ENCODE results near the gene WNT10A.

DNA sequence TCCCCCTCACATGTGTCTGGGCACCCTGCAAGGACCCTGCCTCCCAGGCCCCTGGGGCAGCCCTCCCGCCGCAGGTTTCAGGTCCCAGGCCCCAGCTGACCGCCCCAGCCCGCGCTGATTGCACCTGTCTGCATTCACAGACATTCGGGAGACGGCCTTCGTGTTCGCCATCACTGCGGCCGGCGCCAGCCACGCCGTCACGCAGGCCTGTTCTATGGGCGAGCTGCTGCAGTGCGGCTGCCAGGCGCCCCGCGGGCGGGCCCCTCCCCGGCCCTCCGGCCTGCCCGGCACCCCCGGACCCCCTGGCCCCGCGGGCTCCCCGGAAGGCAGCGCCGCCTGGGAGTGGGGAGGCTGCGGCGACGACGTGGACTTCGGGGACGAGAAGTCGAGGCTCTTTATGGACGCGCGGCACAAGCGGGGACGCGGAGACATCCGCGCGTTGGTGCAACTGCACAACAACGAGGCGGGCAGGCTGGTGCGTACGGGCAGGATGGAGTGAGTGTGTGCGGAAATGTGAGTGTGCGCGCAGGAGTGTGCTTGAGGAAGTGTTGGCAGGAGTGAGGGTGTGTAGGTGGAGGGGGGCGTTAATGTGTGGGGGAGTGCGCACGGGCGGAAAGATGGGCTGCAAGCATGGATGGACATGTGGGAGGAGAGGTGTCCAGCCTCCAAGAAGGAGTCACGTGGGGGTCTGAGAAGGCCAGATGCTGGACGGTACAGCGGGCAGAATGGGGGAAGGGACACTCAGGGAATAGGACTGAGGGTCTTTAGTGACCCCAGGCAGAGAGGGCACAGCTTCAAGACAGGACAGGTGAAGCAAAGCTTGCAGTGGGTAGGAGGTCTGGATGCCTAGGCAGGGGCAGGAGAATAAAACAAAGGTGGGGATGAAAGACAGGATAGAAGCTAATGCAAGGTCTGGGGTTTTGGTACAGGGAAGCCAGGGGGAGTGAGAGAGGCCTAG lies 9.0 kb upstream of the WNT10A start:
- no peak for TF ChIP-seq TAF1 (IDR thresholded peaks at IDR 0.05; ENCODE audit: borderline replicate concordance, insufficient read depth, low read length)
- no peak for TF ChIP-seq POLR2AphosphoS5 (IDR thresholded peaks at IDR 0.05; ENCODE audit: low read depth, low read length)
- TF ChIP-seq SIN3A (IDR thresholded peaks at IDR 0.05; ENCODE audit: borderline replicate concordance, insufficient read depth, low read length) = no peak
- TF ChIP-seq, protein P1, sequence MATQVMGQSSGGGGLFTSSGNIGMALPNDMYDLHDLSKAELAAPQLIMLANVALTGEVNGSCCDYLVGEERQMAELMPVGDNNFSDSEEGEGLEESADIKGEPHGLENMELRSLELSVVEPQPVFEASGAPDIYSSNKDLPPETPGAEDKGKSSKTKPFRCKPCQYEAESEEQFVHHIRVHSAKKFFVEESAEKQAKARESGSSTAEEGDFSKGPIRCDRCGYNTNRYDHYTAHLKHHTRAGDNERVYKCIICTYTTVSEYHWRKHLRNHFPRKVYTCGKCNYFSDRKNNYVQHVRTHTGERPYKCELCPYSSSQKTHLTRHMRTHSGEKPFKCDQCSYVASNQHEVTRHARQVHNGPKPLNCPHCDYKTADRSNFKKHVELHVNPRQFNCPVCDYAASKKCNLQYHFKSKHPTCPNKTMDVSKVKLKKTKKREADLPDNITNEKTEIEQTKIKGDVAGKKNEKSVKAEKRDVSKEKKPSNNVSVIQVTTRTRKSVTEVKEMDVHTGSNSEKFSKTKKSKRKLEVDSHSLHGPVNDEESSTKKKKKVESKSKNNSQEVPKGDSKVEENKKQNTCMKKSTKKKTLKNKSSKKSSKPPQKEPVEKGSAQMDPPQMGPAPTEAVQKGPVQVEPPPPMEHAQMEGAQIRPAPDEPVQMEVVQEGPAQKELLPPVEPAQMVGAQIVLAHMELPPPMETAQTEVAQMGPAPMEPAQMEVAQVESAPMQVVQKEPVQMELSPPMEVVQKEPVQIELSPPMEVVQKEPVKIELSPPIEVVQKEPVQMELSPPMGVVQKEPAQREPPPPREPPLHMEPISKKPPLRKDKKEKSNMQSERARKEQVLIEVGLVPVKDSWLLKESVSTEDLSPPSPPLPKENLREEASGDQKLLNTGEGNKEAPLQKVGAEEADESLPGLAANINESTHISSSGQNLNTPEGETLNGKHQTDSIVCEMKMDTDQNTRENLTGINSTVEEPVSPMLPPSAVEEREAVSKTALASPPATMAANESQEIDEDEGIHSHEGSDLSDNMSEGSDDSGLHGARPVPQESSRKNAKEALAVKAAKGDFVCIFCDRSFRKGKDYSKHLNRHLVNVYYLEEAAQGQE (IDR thresholded peaks at IDR 0.05; ENCODE audit: insufficient read depth in 1 of 2, low read depth in 2 of 2, low read length in 2 of 2) = no peak

Measured in PFSK-1 (cell line).